Stimulated activated CD8-positive, alpha-beta memory T cell treated with anti-CD3 and anti-CD28 coated beads, Interleukin-2, amount 100 ng/mL, for 48 hours (primary cell): ENCODE data around the gene ANXA11.

ENCODE experiments used
- DNase-seq, 2 donors: peaks; one replicate each; pipeline ENCODE4 v3.0.0-alpha.2; 2020; ENCODE audit warnings: low read depth in 2 of 2

ANXA11 gene

GRCh38 chr10:80165173-80165572 is 40.2 kb downstream of the ANXA11 start:
- no peak for DNase-seq

DNA sequence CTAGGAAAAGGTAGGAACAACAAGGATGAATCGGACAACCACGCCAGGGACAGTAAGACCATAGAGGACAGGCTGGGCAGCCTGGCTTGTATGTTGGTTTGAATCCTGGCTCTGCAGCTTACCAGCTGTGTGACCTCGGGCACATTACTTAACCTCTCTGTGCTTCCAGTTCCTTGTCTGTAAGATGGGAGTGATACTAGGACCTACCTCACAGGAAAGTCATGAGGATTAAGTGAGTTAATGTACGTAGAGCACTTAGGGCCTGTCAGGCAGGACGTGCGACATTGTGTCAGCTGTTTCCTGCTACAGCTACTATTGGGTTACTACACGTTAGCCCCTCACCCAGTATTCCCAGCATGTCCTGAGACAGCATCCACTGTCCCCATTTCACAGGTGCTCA is 40.7 kb downstream of the ANXA11 start:
- no peak for DNase-seq

- no peak for DNase-seq
Observed at GRCh38 chr10:80163741-80164341, 41.5 kb downstream of the ANXA11 start.

- DNase-seq, result no peak
Observed at GRCh38 chr10:80161321-80162083, 43.8 kb downstream of the ANXA11 start.

DNA sequence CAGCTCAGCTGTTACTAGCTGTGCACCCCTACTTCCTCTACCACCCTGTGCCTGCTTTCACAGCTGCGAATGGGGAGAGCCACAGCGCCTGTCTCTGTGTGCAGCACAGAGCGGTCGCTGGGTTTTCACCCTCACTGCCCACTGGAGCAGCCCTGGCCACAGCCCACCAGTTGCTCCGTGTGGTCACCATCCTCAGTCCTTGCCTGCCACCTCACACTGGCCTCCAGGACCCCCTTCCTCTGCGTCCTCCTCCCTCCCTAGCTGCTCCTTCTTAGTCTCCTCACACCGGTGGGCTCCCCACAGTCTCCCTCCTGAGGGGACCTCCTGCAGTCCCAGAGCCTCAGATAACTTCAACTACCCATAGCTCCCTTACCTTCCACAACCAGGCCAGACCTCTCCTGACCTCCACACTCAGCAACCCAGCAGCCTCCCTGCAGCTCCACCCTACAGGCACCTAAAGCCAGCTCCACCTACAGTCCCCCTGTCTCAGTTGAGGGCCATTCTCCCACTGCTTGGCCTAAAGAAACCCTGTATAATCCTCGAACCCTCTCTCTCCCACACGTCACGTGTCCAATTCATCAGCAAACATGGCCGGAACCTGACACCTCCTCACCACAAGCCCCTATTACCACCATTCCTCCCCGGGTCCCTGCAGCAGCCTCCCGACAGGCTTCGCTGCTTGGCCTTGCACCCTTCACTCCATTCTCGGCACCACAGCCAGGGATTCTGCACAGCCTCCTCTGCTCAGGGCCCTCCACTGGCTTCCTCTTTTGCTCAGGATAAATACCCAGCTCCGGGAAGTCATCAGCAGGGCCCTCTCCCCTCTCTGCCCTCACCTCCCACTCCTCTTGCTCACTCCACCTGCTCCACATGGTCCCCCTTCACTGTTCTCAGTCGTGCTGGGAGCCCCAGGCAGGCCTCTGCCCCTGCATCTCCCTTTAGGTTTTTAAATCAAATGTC is 44.7 kb downstream of the ANXA11 start:
- no peak for DNase-seq

GRCh38 chr10:80159166-80159873 is 46.0 kb downstream of the ANXA11 start:
- DNase-seq, result no peak

DNA sequence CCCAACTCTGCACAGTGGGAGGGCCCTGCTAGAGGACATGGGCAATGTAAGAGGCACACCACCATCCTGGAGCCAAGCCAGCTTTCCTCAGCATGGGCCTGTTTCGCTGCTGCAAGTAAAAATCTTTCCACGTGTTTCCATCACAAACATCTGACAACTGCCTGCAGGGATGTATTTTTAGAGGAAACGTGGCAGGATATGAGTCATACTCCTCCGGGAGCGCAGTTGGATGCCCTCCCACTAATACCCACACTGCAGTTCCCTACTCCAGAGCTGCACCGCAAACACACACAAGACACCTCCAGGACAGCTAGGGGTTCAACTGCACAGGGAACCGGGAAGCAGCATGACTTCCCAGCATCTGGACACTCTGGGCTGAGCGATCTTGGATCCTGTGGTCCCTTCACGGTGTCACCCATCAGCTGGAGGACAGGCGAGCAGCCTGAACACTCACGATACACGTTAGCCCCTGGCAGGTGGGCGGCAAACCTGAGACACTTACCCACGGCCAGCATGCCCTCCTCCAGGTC is 46.7 kb downstream of the ANXA11 start:
- no peak for DNase-seq

GRCh38 chr10:80158126-80158525 is 47.2 kb downstream of the ANXA11 start:
- no peak for DNase-seq

DNA sequence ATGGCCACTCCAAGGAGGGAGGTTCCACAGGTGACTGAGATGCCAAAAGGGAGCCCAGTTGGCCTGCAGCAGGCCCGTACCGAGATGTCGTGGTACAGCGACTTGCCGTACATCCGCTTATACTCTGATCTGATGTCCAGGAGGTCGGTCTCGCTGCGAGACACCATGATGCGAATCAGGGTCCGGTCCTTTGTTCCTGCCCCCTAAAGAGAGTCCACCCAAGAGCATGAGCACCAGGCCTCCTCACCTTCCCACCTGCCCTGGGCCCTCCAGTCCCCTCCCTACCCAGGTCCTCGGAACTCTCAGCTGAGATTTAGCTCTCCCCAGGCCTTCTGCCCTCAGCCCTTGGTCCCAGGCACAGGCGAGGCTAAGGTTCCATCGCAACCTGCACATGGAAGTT is 47.8 kb downstream of the ANXA11 start:
- no peak for DNase-seq

GRCh38 chr10:80156216-80156615 is 49.1 kb downstream of the ANXA11 start:
- no peak for DNase-seq

DNA sequence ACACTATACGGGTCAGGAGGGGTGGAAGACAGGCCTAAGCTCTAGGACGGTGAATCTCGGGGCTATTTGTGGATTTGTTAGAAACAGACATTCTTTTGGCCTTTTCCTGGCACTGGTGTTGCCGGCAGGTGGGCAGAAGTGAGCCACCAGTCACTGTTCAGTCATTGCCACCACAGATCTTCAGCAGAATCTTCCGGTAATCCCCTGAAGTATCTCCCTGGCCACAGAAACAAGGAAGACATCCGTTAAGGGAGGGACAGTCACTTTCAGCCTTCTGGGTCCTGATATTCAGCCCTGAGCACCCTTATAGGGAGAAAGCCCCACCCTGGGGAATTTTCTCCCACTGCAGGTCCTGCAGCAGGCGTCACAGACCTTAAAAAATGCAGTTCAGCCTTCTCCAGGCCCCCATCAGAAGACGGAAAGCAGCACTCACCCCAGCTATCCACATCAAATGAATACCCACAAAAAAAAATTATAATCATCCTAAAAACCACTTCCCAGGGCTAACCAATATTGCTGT is 49.6 kb downstream of the ANXA11 start:
- DNase-seq, result no peak

DNA sequence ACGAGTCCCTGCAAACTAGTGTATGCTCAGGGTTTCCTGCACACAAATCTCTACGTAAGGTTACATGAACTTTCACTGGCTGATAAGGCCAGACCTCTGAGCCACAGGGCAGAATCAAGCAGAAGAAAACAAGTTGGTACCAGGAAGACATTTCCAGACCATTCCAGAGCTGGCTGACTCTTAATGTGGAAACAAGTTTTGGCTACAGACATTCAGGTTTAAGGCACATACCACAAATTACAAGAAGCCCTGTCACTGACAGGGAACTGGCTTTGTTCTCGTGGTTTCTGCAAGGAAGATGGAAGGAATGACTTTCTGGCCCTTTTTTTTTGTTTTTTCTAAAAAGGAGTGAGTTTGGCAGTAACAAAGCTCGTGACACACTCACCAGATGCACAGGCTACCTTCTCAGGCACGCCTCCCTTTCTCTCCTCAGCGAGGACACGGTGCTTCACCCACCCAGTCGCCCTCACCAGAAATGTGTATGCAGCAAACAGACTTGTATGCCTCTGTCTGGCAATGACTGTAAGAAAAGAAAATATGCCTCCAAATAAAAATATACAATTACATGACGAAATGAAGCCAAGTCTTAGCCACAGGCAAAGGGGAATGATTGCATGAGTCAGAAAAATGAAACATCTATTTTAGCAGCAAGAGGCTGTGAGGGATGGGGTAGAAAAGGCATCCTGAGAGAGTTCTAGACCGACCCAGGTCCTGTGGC is 50.2 kb downstream of the ANXA11 start:
- no peak for DNase-seq

- DNase-seq, result no peak
Observed at GRCh38 chr10:80154626-80154977, 50.7 kb downstream of the ANXA11 start.

DNA sequence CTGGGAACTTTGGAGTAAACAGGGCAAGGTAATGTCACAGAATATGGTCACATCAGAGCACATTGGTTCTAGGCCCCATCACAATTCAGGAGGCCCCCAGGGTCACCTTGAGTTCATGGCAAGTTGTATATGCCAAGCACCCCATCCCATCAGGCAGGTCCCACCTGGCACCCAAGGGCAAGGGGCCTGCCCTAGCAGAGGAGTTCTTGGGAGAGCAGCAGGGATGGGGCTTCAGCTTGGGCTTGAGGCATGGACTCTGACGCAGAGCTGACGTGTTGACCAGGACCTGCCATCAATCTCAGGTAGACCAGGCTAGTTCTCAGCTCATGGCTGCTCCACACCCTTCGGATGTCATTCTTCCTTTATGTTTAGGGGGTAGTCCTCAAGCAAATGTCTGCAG is 51.9 kb downstream of the ANXA11 start:
- DNase-seq, result no peak

DNA sequence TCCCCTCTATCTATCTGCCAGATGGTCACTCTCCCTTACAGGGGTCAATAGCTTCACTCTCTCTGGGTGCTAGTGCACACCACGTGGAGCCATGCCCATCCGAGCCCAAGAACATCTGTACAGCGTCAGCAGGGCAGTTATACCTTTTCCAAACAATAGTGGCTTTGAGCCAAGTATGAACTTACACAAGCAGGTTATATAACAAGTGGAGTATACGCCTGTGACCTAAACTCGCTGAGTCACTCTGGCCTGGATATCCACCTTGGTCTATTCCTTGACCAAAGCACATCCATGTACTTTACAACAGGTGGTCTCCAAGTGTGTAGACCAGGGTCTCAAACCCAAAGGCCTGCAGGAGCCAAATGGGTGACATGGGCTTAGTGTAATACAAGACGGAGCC is 52.5 kb downstream of the ANXA11 start:
- DNase-seq, result no peak

DNA sequence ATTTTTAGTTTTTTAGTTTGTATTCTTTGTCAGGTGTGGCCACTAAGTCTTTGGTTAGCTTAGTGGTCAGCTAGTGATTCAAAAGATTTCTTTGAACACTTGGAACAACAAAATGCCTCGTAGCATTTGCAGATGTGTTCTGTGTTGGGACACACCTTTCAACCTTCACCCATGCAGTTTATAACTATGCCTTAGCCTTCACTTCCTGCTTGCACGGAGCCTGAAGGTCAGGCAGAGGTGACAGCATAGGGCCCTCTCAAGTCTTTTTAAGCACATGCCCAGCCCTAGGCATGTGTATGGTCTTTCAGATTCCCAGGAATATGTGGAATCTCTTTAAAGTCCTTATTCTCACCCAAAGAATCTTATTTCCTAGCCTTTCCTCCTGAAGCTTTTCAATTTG is 55.2 kb downstream of the ANXA11 start:
- DNase-seq, result no peak

- no peak for DNase-seq
Observed at GRCh38 chr10:80149123-80149522, 56.2 kb downstream of the ANXA11 start.

GRCh38 chr10:80148166-80148805 is 57.1 kb downstream of the ANXA11 start:
- DNase-seq, result no peak

DNA sequence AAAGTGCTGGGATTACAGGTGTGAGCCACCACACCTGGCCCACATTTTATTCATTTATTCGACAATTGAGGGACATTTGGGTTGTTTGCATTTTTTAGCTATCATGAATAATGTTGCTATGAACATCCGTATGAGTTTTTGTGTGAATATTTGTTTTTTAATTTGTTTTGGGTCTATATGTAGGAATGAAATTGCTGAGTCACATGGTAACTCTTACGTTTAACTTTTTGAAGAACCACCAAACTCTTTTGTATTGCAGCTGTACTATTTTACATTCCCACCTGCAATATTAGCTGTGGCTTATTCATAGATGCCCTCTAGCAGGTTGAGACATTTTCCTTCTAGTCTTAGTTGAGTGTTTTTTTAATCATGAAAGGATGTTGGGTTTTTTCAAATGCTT is 58.4 kb downstream of the ANXA11 start:
- no peak for DNase-seq
